Measurements from ENCODE around the gene C2orf92.

C2orf92 gene

DNA sequence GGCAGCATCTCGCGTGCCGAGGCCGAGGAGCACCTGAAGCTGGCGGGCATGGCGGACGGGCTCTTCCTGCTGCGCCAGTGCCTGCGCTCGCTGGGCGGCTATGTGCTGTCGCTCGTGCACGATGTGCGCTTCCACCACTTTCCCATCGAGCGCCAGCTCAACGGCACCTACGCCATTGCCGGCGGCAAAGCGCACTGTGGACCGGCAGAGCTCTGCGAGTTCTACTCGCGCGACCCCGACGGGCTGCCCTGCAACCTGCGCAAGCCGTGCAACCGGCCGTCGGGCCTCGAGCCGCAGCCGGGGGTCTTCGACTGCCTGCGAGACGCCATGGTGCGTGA lies 54.5 kb downstream of the C2orf92 start:
- no peak for TF ChIP-seq CTCF (IDR thresholded peaks at IDR 0.05; ENCODE audit: borderline replicate concordance, control extremely low read depth, extremely low read depth, insufficient read depth, missing control alignments)
- in situ Hi-C loops (cut with MboI; ENCODE audit: low sequenced_read_pairs, unreplicated experiment) = no loop called here
- DNase-seq (ENCODE audit: low spot score) = no peak

GRCh38 chr2:97724501-97724900 lies 55.0 kb downstream of the C2orf92 start:
- in situ Hi-C loops (cut with MboI; ENCODE audit: low sequenced_read_pairs, unreplicated experiment) = no loop called here
- DNase-seq (ENCODE audit: low spot score) = no peak

DNA sequence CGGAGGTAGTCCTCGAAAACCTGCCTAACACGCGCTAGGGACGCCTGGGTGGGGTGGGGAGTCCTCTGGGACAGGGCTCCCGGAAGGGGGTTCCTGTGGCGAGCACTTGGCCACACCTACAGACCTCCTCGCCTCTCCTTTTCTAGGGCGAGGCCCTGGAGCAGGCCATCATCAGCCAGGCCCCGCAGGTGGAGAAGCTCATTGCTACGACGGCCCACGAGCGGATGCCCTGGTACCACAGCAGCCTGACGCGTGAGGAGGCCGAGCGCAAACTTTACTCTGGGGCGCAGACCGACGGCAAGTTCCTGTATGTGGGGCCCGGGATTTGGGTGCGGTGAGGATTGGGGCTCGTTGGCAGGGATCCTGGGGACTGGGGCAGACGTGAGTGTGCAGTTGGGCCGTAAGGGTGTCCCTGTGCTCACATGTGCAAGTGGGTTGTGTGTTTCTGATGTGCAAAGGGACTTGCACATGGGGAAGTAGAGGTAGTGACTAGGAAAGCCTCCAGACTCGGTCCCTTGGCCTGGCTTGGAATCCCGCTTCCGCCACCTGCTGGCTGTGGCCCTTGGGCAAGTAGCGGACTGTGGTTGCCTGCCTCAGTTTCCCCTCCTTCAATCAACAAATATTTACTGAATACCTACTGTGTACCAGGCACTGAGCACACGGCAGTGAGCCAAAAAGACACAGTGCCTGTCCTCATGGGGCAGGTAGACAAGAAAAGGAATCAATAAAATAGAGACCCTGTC lies 55.6 kb downstream of the C2orf92 start:
- in situ Hi-C loops (cut with MboI; ENCODE audit: low sequenced_read_pairs, unreplicated experiment) = no loop called here
- no peak for DNase-seq (ENCODE audit: low spot score)
- no peak for TF ChIP-seq CTCF (IDR thresholded peaks at IDR 0.05; ENCODE audit: borderline replicate concordance, control extremely low read depth, extremely low read depth, insufficient read depth, missing control alignments)

More at GRCh38 chr2:97724501-97724900, 55.0 kb downstream of the C2orf92 start:
- TF ChIP-seq CTCF (IDR thresholded peaks at IDR 0.05; ENCODE audit: borderline replicate concordance, control extremely low read depth, extremely low read depth, insufficient read depth, missing control alignments) = no peak

DNA sequence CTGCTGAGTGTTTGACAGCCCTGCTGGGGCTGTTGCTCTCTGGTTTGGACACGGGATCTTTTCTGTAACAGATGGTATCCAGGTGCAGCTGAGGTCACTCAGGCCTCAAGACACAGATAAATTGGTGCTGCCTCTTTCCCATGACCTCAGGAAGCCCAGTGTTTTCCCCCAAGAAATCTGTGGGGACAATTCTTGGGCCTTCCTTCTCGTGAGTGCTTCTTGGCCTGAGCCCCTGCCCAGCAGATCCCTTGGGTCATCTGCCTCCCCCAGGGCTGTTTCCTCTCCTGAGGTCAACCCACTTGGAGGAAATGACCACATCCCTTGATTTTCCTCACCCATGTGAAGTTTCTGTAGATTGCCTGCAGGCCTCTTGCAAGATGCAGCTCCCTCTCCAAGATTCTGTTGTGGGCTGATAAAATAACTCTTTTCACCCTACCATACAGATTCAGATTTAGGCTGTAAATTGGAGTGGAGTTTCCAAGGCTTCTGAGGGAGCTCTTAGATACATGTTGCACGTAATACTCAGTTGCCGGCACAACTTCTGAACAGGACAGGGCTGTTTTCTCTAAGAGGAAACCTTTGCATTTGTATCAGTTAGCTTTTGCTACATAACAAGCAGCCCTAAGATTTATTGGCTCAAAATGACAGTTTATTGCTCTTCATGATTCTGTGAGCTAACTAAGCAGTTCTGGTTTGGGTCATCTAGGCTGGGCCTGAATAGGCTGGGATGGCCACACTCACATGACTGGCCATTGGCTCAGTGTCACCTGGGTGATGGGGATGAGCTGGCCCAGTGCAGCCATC lies 57.0 kb downstream of the C2orf92 start:
- TF ChIP-seq CTCF (IDR thresholded peaks at IDR 0.05; ENCODE audit: borderline replicate concordance, control extremely low read depth, extremely low read depth, insufficient read depth, missing control alignments) = no peak
- in situ Hi-C loops (cut with MboI; ENCODE audit: low sequenced_read_pairs, unreplicated experiment) = no loop called here
- no peak for DNase-seq (ENCODE audit: low spot score)

DNA sequence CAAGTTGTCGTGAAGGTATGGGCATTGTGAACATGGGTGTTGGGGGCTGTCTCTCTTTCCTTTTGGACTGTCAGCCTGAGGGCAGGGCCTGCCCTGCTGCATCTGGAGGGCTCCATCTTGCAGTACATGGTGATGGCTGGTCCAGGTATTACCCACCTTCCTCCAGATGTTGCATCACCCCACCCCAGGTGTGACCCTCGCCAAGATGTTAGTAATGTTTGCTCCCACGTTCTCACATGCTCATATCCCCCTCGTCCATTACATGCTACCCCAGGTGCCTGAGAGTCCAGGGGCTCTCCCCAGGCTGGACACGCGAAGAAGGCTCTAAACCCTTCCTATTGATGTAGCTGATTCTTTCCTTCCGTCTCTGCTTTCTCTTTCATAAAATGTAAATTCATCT lies 57.8 kb downstream of the C2orf92 start:
- no peak for TF ChIP-seq CTCF (IDR thresholded peaks at IDR 0.05; ENCODE audit: borderline replicate concordance, control extremely low read depth, extremely low read depth, insufficient read depth, missing control alignments)
- in situ Hi-C loops (cut with MboI; ENCODE audit: low sequenced_read_pairs, unreplicated experiment) = no loop called here
- DNase-seq (ENCODE audit: low spot score) = no peak

DNA sequence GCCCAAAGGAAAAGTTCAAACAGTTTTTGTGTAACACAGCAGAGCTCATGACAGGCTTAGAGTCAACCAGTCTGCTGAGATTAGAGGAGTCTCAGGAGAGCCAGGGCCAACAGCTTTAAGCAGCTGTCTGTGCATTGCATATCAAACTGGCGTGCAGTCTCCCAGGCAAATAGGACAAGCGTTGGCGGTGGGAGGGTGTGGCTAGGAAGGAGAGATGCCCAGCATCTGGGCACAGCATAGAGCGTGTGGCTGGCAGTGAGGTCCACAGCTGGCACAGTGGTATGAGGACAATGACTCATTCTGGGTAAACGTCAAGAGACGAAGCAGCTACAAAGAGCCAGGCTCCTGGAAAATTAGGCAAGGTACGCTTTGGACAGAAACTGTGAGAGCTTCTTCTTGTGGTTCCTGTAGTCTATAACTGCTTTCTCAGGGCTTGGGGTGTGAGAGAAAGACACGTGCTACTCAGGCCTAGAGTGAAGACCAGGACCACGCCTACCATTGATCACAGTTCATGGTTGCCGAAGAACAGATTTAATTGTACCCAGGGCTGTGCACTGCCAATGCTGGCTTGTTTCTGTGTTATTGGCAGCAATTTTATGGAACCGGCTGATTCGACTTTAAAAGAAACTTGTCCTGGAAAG lies 58.7 kb downstream of the C2orf92 start:
- DNase-seq (ENCODE audit: low spot score) = no peak
- no peak for TF ChIP-seq CTCF (IDR thresholded peaks at IDR 0.05; ENCODE audit: borderline replicate concordance, control extremely low read depth, extremely low read depth, insufficient read depth, missing control alignments)
- in situ Hi-C loops (cut with MboI; ENCODE audit: low sequenced_read_pairs, unreplicated experiment) = no loop called here
